Astrocyte of the cerebellum (primary cell): Measurements from ENCODE around the gene TENT4B.

Experiments
- DNase-seq: peaks from one replicate; pipeline ENCODE4 v3.0.0-alpha.2; 2011; ENCODE audit warnings: low read depth
- H3K4me3 ChIP-seq: 2 replicates; pipeline ENCODE4 v1.5.1; 2011; ENCODE audit warnings: mild to moderate bottlenecking, low read depth, low read length, moderate library complexity
- in situ Hi-C: cut with HindIII; loops from 2 replicates; pipeline ENCODE4 v1.10.0; 2017; ENCODE audit warnings: low sequenced_read_pairs
- TF ChIP-seq, protein P1 (sequence below): IDR thresholded peaks from 2 replicates; pipeline ENCODE4 v1.5.1; 2012; ENCODE audit warnings: low read length, low read depth, moderate library complexity, mild to moderate bottlenecking; ENCODE audit errors: missing control alignments

Gene TENT4B

DNA sequence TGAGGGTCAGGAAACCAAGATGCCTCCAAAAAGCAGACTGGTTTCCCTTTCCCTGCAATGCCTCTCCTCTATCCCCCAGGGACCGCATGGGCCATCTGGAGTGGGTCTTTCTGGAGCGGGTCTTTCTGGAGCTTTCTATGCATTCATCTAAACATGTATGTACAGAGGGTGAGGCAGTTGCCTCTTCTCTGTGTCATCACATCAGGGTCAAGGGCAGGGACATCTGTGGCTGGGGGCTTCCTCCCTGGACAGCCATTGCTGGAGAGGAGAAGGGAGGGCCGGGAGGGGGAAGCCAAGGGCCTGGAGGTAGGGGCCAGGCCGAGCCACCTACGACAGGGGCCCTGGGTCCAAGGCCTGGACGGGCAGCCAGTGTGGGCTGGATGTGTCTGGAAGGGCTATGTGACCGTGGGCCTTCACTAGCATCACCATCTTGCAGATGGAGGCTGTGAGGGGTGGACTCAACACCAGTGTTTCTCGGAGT is 114.1 kb downstream of the TENT4B start:
- in situ Hi-C loops, result no loop called here
- no peak for DNase-seq
- no peak overlapping the region for H3K4me3 ChIP-seq
- TF ChIP-seq, protein P1, sequence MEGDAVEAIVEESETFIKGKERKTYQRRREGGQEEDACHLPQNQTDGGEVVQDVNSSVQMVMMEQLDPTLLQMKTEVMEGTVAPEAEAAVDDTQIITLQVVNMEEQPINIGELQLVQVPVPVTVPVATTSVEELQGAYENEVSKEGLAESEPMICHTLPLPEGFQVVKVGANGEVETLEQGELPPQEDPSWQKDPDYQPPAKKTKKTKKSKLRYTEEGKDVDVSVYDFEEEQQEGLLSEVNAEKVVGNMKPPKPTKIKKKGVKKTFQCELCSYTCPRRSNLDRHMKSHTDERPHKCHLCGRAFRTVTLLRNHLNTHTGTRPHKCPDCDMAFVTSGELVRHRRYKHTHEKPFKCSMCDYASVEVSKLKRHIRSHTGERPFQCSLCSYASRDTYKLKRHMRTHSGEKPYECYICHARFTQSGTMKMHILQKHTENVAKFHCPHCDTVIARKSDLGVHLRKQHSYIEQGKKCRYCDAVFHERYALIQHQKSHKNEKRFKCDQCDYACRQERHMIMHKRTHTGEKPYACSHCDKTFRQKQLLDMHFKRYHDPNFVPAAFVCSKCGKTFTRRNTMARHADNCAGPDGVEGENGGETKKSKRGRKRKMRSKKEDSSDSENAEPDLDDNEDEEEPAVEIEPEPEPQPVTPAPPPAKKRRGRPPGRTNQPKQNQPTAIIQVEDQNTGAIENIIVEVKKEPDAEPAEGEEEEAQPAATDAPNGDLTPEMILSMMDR, result no peak

DNA sequence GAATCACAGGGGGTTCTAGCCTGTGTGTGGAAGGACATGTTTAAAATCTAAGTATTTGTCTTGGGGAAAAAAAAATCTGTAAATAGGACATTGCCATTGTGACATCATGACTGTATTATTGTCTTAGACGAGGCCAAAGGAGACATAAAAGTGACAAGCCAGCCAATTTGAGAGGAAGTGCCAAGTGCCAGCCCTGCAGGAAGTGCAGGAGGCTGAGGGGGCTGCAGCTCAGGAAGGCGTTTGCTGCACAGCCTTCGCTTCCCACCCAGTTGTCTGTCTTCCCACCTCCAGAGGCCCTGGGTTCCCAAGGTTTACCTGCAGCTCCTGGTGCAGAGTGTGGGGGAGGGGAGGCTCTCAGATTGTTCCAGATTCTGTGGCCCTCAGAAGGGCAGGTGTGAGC is 114.5 kb downstream of the TENT4B start:
- in situ Hi-C loops, result no loop called here
- no peak overlapping the region for H3K4me3 ChIP-seq
- no peak for DNase-seq
- TF ChIP-seq, protein P1, result no peak

DNA sequence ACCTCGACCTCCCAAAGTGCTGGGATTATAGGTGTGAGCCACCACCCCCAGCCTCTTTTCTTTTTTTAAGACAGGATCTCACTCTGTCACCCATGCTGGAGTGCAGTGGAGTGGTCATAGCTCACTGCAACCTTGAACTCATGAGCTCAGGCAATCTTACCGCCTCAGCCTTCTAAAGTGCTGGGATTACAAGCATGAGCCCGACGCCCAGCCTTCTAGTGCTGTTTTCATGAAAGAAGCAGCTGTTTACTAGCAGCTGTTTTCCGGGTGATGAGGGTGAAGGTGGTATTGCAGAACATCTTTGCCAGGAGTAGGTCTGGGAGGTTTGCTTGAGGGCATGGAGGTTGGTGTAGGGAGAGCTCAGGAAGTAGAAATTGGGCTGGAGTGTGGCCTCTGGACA is 115.2 kb downstream of the TENT4B start:
- in situ Hi-C loops, result no loop called here

DNA sequence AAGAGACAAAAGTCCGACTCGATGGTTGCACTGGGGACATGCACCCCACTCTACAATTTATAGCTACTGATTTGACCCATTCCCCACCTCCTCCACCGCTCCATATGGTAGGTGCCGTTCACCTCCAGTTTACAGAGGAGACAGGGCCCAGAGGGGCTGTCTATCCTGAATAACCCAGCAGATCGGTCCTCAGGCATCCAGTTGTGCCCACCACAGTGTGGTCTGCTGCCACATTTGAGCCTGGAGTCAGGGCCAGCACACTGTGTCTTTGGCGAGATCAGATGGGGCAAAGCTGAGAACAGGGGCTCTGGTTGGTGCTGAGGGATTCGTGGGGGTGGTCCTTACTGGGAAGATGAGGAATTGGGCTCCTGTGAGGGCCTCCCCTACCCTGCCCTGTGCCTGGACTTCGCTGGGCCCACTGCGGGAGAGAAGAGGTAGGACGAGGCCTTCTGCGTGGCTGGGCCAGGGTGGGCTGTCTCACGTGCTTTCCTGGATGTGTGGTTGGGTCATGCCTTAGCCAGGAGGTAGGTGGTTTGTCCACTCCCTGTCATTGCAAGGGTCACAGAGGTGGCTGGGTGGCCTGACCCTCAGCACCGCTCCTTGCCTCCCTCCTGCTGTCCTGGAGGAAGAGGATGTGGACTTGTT is 116.1 kb downstream of the TENT4B start:
- H3K4me3 ChIP-seq, result no peak overlapping the region
- TF ChIP-seq, protein P1, result no peak
- in situ Hi-C loops, result no loop called here
- DNase-seq, result no peak

More for the DNA sequence above, 115.2 kb downstream of the TENT4B start:
- no peak for DNase-seq
- TF ChIP-seq, protein P1, result no peak
- H3K4me3 ChIP-seq, result no peak overlapping the region

GRCh38 chr16:50269769-50270509 is 116.8 kb downstream of the TENT4B start:
- TF ChIP-seq, protein P1, result no peak
- DNase-seq, result no peak
- in situ Hi-C loops, result no loop called here
- H3K4me3 ChIP-seq, result no peak overlapping the region

DNA sequence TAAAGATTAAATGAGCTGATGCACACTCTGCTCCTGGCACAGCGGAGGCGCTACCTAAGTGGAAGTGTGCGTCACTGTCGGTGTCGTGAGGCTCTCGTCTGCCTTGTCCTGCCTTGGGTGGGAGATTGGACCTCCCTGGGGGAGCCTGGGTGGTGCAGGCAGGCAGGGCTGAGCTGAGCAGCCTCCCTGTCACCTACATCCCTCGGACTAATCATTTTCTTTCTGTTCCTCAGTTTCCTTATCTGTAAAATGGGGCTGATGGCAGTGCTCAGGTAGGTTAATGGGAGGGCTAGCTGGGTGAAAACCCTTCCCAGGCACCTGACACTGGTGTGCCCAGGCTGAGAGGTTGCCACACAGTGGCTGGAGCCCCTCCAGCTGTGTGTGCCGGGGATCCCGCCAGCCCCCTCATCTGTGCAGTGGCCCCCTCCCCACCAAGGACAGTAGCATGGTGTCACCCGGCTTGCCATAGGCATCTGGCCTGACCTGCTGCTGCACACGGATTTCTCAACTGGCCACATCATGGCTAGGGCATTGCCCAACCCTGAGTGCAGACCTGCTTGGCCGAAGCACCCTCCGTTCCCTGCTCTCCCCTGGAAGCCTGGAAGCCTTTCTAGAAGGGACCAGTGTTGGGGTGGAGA is 117.5 kb downstream of the TENT4B start:
- in situ Hi-C loops, result no loop called here
- no peak for DNase-seq
- no peak overlapping the region for H3K4me3 ChIP-seq
- TF ChIP-seq, protein P1, result no peak
